CD4-positive, alpha-beta T cell (primary cell): ENCODE measurements around the gene ZNF423. TPM values are rescaled to one million over a fixed set of nuclear protein-coding genes. Genes with fewer than 3 reads are reported as not detected.
"Not testable (repeated sequence)": the region's sequence is repeated elsewhere in the genome, so short reads cannot be mapped to it uniquely, and the experiment has no call there.

Experiments used
- ATAC-seq: fragments of 200-7000 bp; cut with Tn5 transposase; one replicate; pipeline ENCODE4 v1.10.0; 2022; ENCODE audit warnings: mild to moderate bottlenecking; ENCODE audit not compliant: poor library complexity
- CTCF ChIA-PET: fragments of 350-600 bp; sonication (Branson Sonifier 250); formaldehyde crosslinking; loops from one replicate; lab custom pipeline; 2021; ENCODE audit warnings: antibody characterized with exemption, inconsistent platforms; lab: Charles Lee
- POLR2A ChIA-PET: fragments of 350-600 bp; sonication (Branson Sonifier 250); formaldehyde crosslinking; loops from one replicate; lab custom pipeline; 2021; ENCODE audit warnings: antibody characterized with exemption, inconsistent platforms; lab: Charles Lee
- DNase-seq, 14 experiments: peaks; one replicate each; pipeline ENCODE4 v3.0.0-alpha.2; 2013 to 2020; ENCODE audit warnings: mixed read lengths in 2 of 14
- H3K27ac ChIP-seq, 2 donors: one replicate each; pipeline versions ENCODE4 v1.5.1 to v1.7.0; 2013; ENCODE audit warnings: low read length in 2 of 2, low read depth in 1 of 2, mild to moderate bottlenecking in 1 of 2
- H3K27me3 ChIP-seq, 2 experiments: 1 replicate in 1 of 2; 2 replicates in 1 of 2; pipeline versions ENCODE4 v1.6.1 to v1.7.0; 2013; ENCODE audit warnings: low read length in 2 of 2, control low read depth in 1 of 2, mild to moderate bottlenecking in 1 of 2, moderate library complexity in 1 of 2; ENCODE audit not compliant: insufficient read depth in 2 of 2, control insufficient read depth in 1 of 2
- H3K36me3 ChIP-seq: one replicate; pipeline ENCODE4 v1.6.1; 2013; ENCODE audit warnings: low read length, control low read depth; ENCODE audit not compliant: insufficient read depth
- H3K4me1 ChIP-seq: one replicate; pipeline ENCODE4 v1.6.1; 2013; ENCODE audit warnings: low read length, control low read depth; ENCODE audit not compliant: insufficient read depth
- H3K4me3 ChIP-seq: one replicate; pipeline ENCODE4 v1.5.1; 2013; ENCODE audit warnings: mild to moderate bottlenecking, low read length, moderate library complexity
- H3K9me3 ChIP-seq, 2 experiments: 1 replicate in 1 of 2; 2 replicates in 1 of 2; pipeline versions ENCODE4 v1.6.1 to v1.7.0; 2013; ENCODE audit warnings: low read length in 2 of 2, mild to moderate bottlenecking in 2 of 2, control low read depth in 1 of 2, moderate library complexity in 1 of 2; ENCODE audit not compliant: control insufficient read depth in 1 of 2, insufficient read depth in 1 of 2
- H3K27ac Mint-ChIP-seq: one replicate; pipeline ENCODE4 v1.8.0; 2020; ENCODE audit warnings: mixed read lengths
- H3K27me3 Mint-ChIP-seq: one replicate; pipeline ENCODE4 v1.8.0; 2021; ENCODE audit warnings: mixed read lengths
- H3K36me3 Mint-ChIP-seq: one replicate; pipeline ENCODE4 v1.8.0; 2021; ENCODE audit warnings: low read depth, mixed read lengths
- H3K4me1 Mint-ChIP-seq: one replicate; pipeline ENCODE4 v1.8.0; 2021; ENCODE audit warnings: low read depth, mixed read lengths
- H3K4me3 Mint-ChIP-seq: one replicate; pipeline ENCODE4 v1.8.0; 2020; ENCODE audit warnings: mild to moderate bottlenecking, mixed read lengths
- H3K9me3 Mint-ChIP-seq: one replicate; pipeline ENCODE4 v1.8.0; 2020; ENCODE audit warnings: mixed read lengths
- intact Hi-C, 2 experiments: fragments of 100-400 bp; cut with DNase I in 1 of 2; cut with micrococcal nuclease in 1 of 2; formaldehyde crosslinking; loops; one replicate each; pipeline versions ENCODE4 v1.15.1 to v1.9.0; 2023 to 2025; cut with DNase I, micrococcal nuclease
- total RNA-seq, 174 experiments: library from RNA in 2 of 174; stranded (reverse) in 2 of 174; gene quantifications; one replicate each; pipeline ENCODE4 v1.2.3 and lab custom pipeline; 2021 to 2026
- TF ChIP-seq, protein P1 (sequence below): fragments of 200-600 bp; IDR thresholded peaks from one replicate; pipeline ENCODE4 v1.8.0; 2022; ENCODE audit warnings: antibody characterized with exemption, mild to moderate bottlenecking

The ZNF423 gene
- total RNA-seq, 2 experiments from 2014 or later, result not detected

DNA sequence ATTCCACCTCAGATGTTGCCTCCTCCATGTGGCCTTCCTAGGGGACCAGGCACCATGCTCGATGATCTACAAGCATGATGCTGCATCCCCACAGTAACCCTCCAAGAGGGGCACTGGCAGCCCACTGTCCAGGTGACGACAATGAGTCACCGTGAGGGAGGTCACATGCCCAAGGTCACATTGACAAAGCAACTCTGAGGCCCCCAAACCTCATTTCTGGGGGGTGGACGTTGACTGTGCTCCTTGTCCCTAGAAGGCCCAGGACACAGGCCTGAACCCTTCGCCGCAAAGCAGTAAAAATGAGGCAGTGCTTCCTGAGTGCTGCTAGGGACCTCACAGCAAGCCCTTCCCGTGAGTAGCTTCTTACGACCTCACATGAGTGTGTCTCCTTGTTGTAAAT lies 345.8 kb downstream of the ZNF423 start:
- intact Hi-C loops, result no loop called here
- Mint-ChIP-seq H3K27me3 (no peaks in the 10 kb centered on the region), H3K4me1 (no peaks in the 10 kb centered on the region), H3K27ac (no peak overlapping the region), H3K36me3 (no peaks in the 10 kb centered on the region), H3K4me3 (no peak overlapping the region), H3K9me3 (no peaks in the 10 kb centered on the region)
- no peak overlapping the region for H3K4me3 ChIP-seq
- ATAC-seq, result no peak
- H3K27me3 ChIP-seq, result no peaks in the 10 kb centered on the region
- no peak overlapping the region for H3K27ac ChIP-seq
- POLR2A ChIA-PET, result no interaction called here
- TF ChIP-seq, protein P1, sequence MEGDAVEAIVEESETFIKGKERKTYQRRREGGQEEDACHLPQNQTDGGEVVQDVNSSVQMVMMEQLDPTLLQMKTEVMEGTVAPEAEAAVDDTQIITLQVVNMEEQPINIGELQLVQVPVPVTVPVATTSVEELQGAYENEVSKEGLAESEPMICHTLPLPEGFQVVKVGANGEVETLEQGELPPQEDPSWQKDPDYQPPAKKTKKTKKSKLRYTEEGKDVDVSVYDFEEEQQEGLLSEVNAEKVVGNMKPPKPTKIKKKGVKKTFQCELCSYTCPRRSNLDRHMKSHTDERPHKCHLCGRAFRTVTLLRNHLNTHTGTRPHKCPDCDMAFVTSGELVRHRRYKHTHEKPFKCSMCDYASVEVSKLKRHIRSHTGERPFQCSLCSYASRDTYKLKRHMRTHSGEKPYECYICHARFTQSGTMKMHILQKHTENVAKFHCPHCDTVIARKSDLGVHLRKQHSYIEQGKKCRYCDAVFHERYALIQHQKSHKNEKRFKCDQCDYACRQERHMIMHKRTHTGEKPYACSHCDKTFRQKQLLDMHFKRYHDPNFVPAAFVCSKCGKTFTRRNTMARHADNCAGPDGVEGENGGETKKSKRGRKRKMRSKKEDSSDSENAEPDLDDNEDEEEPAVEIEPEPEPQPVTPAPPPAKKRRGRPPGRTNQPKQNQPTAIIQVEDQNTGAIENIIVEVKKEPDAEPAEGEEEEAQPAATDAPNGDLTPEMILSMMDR, result no peak
- H3K9me3 ChIP-seq, result no peaks in the 10 kb centered on the region
- CTCF ChIA-PET, result no interaction called here
- DNase-seq, result no peak
- no peaks in the 10 kb centered on the region for H3K4me1 ChIP-seq
- H3K36me3 ChIP-seq, result no peaks in the 10 kb centered on the region

DNA sequence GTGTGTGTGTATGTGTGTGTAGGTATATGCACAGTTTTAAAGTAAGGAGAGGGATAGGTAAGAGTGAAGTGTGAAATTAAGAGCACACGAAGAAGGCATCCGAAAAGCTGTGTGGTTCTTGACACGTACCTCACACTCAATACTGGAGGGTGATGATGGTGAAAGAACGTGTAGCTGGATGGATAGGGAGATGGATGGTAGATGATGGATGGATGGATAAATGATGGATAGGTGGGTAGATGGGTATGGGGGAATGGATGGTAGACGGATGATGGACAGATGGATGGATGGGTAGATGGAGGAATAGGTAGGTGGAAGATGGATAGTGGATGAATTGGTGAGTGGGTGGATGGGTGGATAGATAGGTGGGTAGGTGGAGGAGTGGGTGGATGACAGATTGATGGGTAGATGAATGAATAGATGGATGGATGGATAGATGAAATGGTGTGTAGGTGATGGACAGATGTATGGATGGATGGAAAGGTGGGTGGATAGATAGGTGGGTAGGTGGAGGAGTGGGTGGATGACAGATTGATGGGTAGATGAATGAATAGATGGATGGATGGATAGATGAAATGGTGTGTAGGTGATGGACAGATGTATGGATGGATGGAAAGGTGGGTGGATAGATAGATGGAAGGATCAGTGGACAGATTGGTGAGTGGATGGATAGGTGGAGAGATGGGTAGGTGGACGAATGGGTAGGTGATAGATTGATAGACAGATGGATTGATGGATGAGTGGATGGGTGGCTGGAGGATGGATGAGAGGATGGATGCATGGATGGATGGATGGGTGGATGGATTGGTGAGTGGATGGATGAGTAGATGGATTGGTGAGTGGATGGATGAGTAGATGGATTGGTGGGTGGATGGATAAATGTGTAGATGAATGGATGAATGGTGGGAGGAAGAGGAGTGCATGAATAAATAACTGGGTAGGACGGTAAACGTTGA lies 349.6 kb downstream of the ZNF423 start:
- H3K4me3 Mint-ChIP-seq, DNase-seq, H3K4me3 ChIP-seq, H3K9me3 Mint-ChIP-seq, H3K9me3 ChIP-seq, H3K4me1 Mint-ChIP-seq, H3K27ac ChIP-seq, H3K36me3 Mint-ChIP-seq, ATAC-seq, H3K4me1 ChIP-seq, CTCF ChIA-PET, H3K27me3 ChIP-seq, POLR2A ChIA-PET, H3K36me3 ChIP-seq, intact Hi-C loops, H3K27me3 Mint-ChIP-seq, H3K27ac Mint-ChIP-seq: not testable (repeated sequence)

DNA sequence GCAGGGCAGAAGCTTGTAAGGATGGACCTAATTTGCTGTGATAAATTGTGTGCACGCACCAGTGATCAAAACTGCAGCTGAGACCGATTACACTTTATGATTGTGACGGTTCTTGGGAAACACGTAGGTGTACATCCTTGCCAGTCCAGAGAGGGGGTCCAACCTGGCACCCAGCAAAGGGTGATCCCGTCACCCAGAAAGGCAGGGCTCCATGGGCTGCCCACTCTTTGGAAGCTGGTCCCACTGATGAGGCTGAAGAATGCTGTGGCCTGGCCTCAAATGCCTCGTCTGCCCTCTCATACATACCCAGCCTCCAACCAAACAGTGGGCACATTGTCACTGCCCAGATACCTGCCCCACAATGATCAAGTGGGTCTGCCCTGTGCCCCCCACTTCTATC lies 350.4 kb downstream of the ZNF423 start:
- Mint-ChIP-seq H3K4me3 (no peak overlapping the region), H3K4me1 (no peaks in the 10 kb centered on the region), H3K9me3 (no peaks in the 10 kb centered on the region), H3K27ac (no peak overlapping the region), H3K36me3 (no peaks in the 10 kb centered on the region), H3K27me3 (no peaks in the 10 kb centered on the region)
- TF ChIP-seq, protein P1, result no peak
- peaks cover 3% of the 10 kb centered on the region for H3K4me1 ChIP-seq
- H3K27me3 ChIP-seq, result no peaks in the 10 kb centered on the region
- CTCF ChIA-PET, result no interaction called here
- DNase-seq (no peak), ATAC-seq (no peak)
- H3K27ac ChIP-seq, result no peak overlapping the region
- no peak overlapping the region for H3K4me3 ChIP-seq
- POLR2A ChIA-PET, result no interaction called here
- no peaks in the 10 kb centered on the region for H3K9me3 ChIP-seq
- no peaks in the 10 kb centered on the region for H3K36me3 ChIP-seq
- intact Hi-C loops, result no loop called here
